Measurements from ENCODE around the gene RUNX1. TPM values are rescaled to one million over a fixed set of nuclear protein-coding genes. Genes with fewer than 3 reads are reported as not detected.

The RUNX1 gene
- total and polyA plus RNA-seq, 2 donors (not counting 3 experiments of a cell fraction or from before 2014, with no cell fraction given) = 4.6 to 17.9 TPM

GRCh38 chr21:34797201-34797525 lies 251.9 kb downstream of the RUNX1 start:
- H3K36me3 ChIP-seq (ENCODE audit: control insufficient read depth in 2 of 2, extremely low read depth in 1 of 2, insufficient read depth in 2 of 2, low read length in 2 of 2) = peaks cover 0 to 4% of the 10 kb centered on the region in 2 experiments
- TF ChIP-seq POLR2A (IDR thresholded peaks at IDR 0.05; ENCODE audit: low read depth, low read length) = no peak
- no peak for TF ChIP-seq POLR2AphosphoS5 (IDR thresholded peaks at IDR 0.05; ENCODE audit: insufficient read depth, low read depth, low read length)
- CTCF ChIA-PET = interaction anchor here (1.2 to 1.5 kb wide), 2 partner anchors 40 to 52 kb away, joined by 5 read pairs; no protein-coding TSS in a partner anchor

GRCh38 chr21:34796518-34797200 lies 252.4 kb downstream of the RUNX1 start:
- no peak for DNase-seq (ENCODE audit: low read depth, low spot score)
- BruUV-seq (replicated peaks) = no TSS peak
- no peaks in the 10 kb centered on the region for H4K20me1 ChIP-seq (replicated peaks; ENCODE audit: control insufficient read depth, extremely low read depth, insufficient read depth, low read length)

More at GRCh38 chr21:34797201-34797525, 251.9 kb downstream of the RUNX1 start:
- DNase-seq (ENCODE audit: low read depth, low spot score) = no peak
- Histone ChIP-seq H4K20me1 (replicated peaks; ENCODE audit: control insufficient read depth, extremely low read depth, insufficient read depth, low read length) (no peaks in the 10 kb centered on the region), H3K27ac (ENCODE audit: insufficient read depth, low read depth, low read length) (no peak overlapping the region), H2AFZ (ENCODE audit: low read depth, low read length) (no peak overlapping the region), H3K9ac (replicated peaks; ENCODE audit: extremely low read depth, insufficient read depth, low read length) (no peak overlapping the region), H3K9me1 (replicated peaks; ENCODE audit: control insufficient read depth, extremely low read depth, insufficient read depth, low read length) (no peaks in the 10 kb centered on the region), H3K9me3 (replicated peaks; ENCODE audit: control insufficient read depth, insufficient read depth, low read length) (no peaks in the 10 kb centered on the region), H3K79me2 (ENCODE audit: control insufficient read depth, insufficient read depth, low read length) (peaks cover 2% of the 10 kb centered on the region), H3K4me3 (replicated peaks in 1 of 3; ENCODE audit: insufficient read depth in 1 of 3, low read depth in 1 of 3, low read length in 3 of 3) (no peak overlapping the region), H3K27me3 (ENCODE audit: control insufficient read depth in 2 of 2, insufficient read depth in 2 of 2, low read length in 2 of 2) (no peaks in the 10 kb centered on the region), H3K4me1 (ENCODE audit: control insufficient read depth, extremely low read depth, insufficient read depth, low read length) (no peaks in the 10 kb centered on the region), H3K4me2 (ENCODE audit: insufficient read depth, low read length) (no peak overlapping the region)
- intact Hi-C loops (cut with micrococcal nuclease) (no loop called here), dilution Hi-C loops (cut with MboI; ENCODE audit: extremely low pct_ligation_motif_present, low sequenced_read_pairs) (no loop called here)
- BruUV-seq (replicated peaks) = no TSS peak
- FAIRE-seq = no peak
- POLR2A ChIA-PET = interaction anchor here (0.5 kb wide), 1 partner anchor 11 kb away, joined by 3 read pairs; no protein-coding TSS in a partner anchor

More at GRCh38 chr21:34796518-34797200, 252.4 kb downstream of the RUNX1 start:
- FAIRE-seq = no peak
- Histone ChIP-seq H3K36me3 (ENCODE audit: control insufficient read depth in 2 of 2, extremely low read depth in 1 of 2, insufficient read depth in 2 of 2, low read length in 2 of 2) (peaks cover 0 to 4% of the 10 kb centered on the region in 2 experiments), H3K4me3 (replicated peaks in 1 of 3; ENCODE audit: insufficient read depth in 1 of 3, low read depth in 1 of 3, low read length in 3 of 3) (no peak overlapping the region), H3K9ac (replicated peaks; ENCODE audit: extremely low read depth, insufficient read depth, low read length) (no peak overlapping the region), H3K4me1 (ENCODE audit: control insufficient read depth, extremely low read depth, insufficient read depth, low read length) (no peaks in the 10 kb centered on the region), H3K9me1 (replicated peaks; ENCODE audit: control insufficient read depth, extremely low read depth, insufficient read depth, low read length) (no peaks in the 10 kb centered on the region), H3K9me3 (replicated peaks; ENCODE audit: control insufficient read depth, insufficient read depth, low read length) (no peaks in the 10 kb centered on the region), H3K79me2 (ENCODE audit: control insufficient read depth, insufficient read depth, low read length) (peaks cover 2% of the 10 kb centered on the region), H3K4me2 (ENCODE audit: insufficient read depth, low read length) (no peak overlapping the region), H3K27ac (ENCODE audit: insufficient read depth, low read depth, low read length) (no peak overlapping the region), H3K27me3 (ENCODE audit: control insufficient read depth in 2 of 2, insufficient read depth in 2 of 2, low read length in 2 of 2) (no peaks in the 10 kb centered on the region), H2AFZ (ENCODE audit: low read depth, low read length) (no peak overlapping the region)
- ChIA-PET POLR2A (interaction anchor here (0.5 kb wide), 1 partner anchor 12 kb away, joined by 3 read pairs; no protein-coding TSS in a partner anchor), CTCF (interaction anchor here (1.1 to 1.5 kb wide), 2 partner anchors 22 to 40 kb away, joined by 3 to 5 read pairs; no protein-coding TSS in a partner anchor)
- no peak for TF ChIP-seq JUN (IDR thresholded peaks at IDR 0.05; ENCODE audit: borderline replicate concordance, insufficient read depth, insufficient read length, low read depth)
- TF ChIP-seq POLR2A (IDR thresholded peaks at IDR 0.05; ENCODE audit: low read depth, low read length) = no peak
- TF ChIP-seq MYC (IDR thresholded peaks at IDR 0.05; ENCODE audit: low read depth, low read length) = no peak
- no peak for TF ChIP-seq GATA2 (IDR thresholded peaks at IDR 0.05; ENCODE audit: insufficient read depth, insufficient read length, low read depth, low read length)
- TF ChIP-seq POLR2AphosphoS5 (IDR thresholded peaks at IDR 0.05; ENCODE audit: insufficient read depth, low read depth, low read length) = no peak
- TF ChIP-seq MAX (IDR thresholded peaks at IDR 0.05; ENCODE audit: insufficient read depth, insufficient read length) = no peak
- no peak for TF ChIP-seq FOS (IDR thresholded peaks at IDR 0.05; ENCODE audit: borderline replicate concordance, insufficient read depth, low read length)
- TF ChIP-seq EZH2 (IDR thresholded peaks at IDR 0.05; ENCODE audit: borderline replicate concordance, low read depth, low read length, severe bottlenecking) = no peak
- TF ChIP-seq CTCF (IDR thresholded peaks at IDR 0.05; ENCODE audit: extremely low read depth in 1 of 2, insufficient read depth in 1 of 2, low read depth in 1 of 2, low read length in 2 of 2) = no peak
- dilution Hi-C loops (cut with MboI; ENCODE audit: extremely low pct_ligation_motif_present, low sequenced_read_pairs) (no loop called here), intact Hi-C loops (cut with micrococcal nuclease) (no loop called here)

All from endothelial cell of umbilical vein (primary cell).